GM08714 (cell line): ENCODE results near the gene C1orf174.

Experiments
- H3K4me3 ChIP-seq: fragments of 200-500 bp; sonication (Bioruptor generic); 2 replicates; pipeline ENCODE4 v1.5.1; 2014; ENCODE audit warnings: mild to moderate bottlenecking, low read length, inconsistent platforms
- ZNF274 ChIP-seq: IDR thresholded peaks from 2 replicates; pipeline ENCODE4 v1.6.1; 2012; ENCODE audit warnings: mild to moderate bottlenecking, low read depth, low read length

Gene C1orf174

GRCh38 chr1:3886691-3887090, 13.4 kb downstream of the C1orf174 start:
- TF ChIP-seq ZNF274: no peak
- H3K4me3 ChIP-seq: no peak overlapping the region

- no peak for TF ChIP-seq ZNF274
Observed at GRCh38 chr1:3886106-3886670, 13.9 kb downstream of the C1orf174 start.

GRCh38 chr1:3885611-3886010, 14.5 kb downstream of the C1orf174 start:
- no peak overlapping the region for H3K4me3 ChIP-seq
- no peak for TF ChIP-seq ZNF274

More at GRCh38 chr1:3886106-3886670, 13.9 kb downstream of the C1orf174 start:
- H3K4me3 ChIP-seq: no peak overlapping the region

GRCh38 chr1:3884966-3885365, 15.1 kb downstream of the C1orf174 start:
- TF ChIP-seq ZNF274: no peak

GRCh38 chr1:3883194-3883925, 16.7 kb downstream of the C1orf174 start:
- TF ChIP-seq ZNF274: no peak
- H3K4me3 ChIP-seq: no peak overlapping the region

More at GRCh38 chr1:3884966-3885365, 15.1 kb downstream of the C1orf174 start:
- no peak overlapping the region for H3K4me3 ChIP-seq

GRCh38 chr1:3881193-3881480, 18.9 kb downstream of the C1orf174 start:
- TF ChIP-seq ZNF274: no peak

GRCh38 chr1:3880429-3881192, 19.5 kb downstream of the C1orf174 start:
- no peak for TF ChIP-seq ZNF274
- H3K4me3 ChIP-seq: no peak overlapping the region

More at GRCh38 chr1:3881193-3881480, 18.9 kb downstream of the C1orf174 start:
- no peak overlapping the region for H3K4me3 ChIP-seq

- no peak overlapping the region for H3K4me3 ChIP-seq
- TF ChIP-seq ZNF274: no peak
Observed at GRCh38 chr1:3879787-3880428, 20.2 kb downstream of the C1orf174 start.

GRCh38 chr1:3879099-3879498, 21.0 kb downstream of the C1orf174 start:
- TF ChIP-seq ZNF274: no peak
- no peak overlapping the region for H3K4me3 ChIP-seq

- TF ChIP-seq ZNF274: no peak
- no peak overlapping the region for H3K4me3 ChIP-seq
Observed at GRCh38 chr1:3876716-3877115, 23.4 kb downstream of the C1orf174 start.

- no peak overlapping the region for H3K4me3 ChIP-seq
- TF ChIP-seq ZNF274: no peak
Observed at GRCh38 chr1:3874736-3875135, 25.3 kb downstream of the C1orf174 start.

- no peak for TF ChIP-seq ZNF274
Observed at GRCh38 chr1:3872546-3872945, 27.5 kb downstream of the C1orf174 start.

GRCh38 chr1:3871451-3871805, 28.6 kb downstream of the C1orf174 start:
- no peak overlapping the region for H3K4me3 ChIP-seq
- TF ChIP-seq ZNF274: no peak

More at GRCh38 chr1:3872546-3872945, 27.5 kb downstream of the C1orf174 start:
- H3K4me3 ChIP-seq: no peak overlapping the region

GRCh38 chr1:3869751-3870301, 30.2 kb downstream of the C1orf174 start:
- H3K4me3 ChIP-seq: no peak overlapping the region
- TF ChIP-seq ZNF274: no peak
